HL-60 (cell line): Measurements from ENCODE around the gene RSPO1.

ENCODE experiments used
- DNase-seq, 2 experiments: peaks; one replicate each; pipeline ENCODE4 v3.0.0-alpha.2; 2010 to 2020; ENCODE audit warnings: low read depth in 1 of 2, low spot score in 1 of 2
- H3K27ac ChIP-seq: fragments of 250-450 bp; sonication (Bioruptor Pico); replicated peaks from 2 replicates; pipeline ENCODE4 v1.5.1; 2020; ENCODE audit warnings: mild to moderate bottlenecking, moderate library complexity
- H3K27me3 ChIP-seq: fragments of 250-450 bp; sonication (Bioruptor Pico); 2 replicates; pipeline ENCODE4 v1.5.1; 2021; ENCODE audit warnings: mild to moderate bottlenecking, moderate library complexity; ENCODE audit not compliant: insufficient read depth, poor library complexity, severe bottlenecking
- H3K4me3 ChIP-seq: replicated peaks from 2 replicates; pipeline ENCODE4 v1.5.1; 2011; ENCODE audit warnings: mild to moderate bottlenecking, control low read depth, low read length; ENCODE audit not compliant: insufficient read depth
- CTCF ChIP-seq: IDR thresholded peaks from one replicate; pipeline ENCODE4 v1.5.1; 2011; ENCODE audit warnings: low read length, control low read depth, inconsistent platforms; ENCODE audit not compliant: insufficient read depth
- GABPA ChIP-seq: IDR thresholded peaks from 2 replicates; pipeline ENCODE4 v1.6.1; 2012; ENCODE audit warnings: low read depth
- POLR2AphosphoS5 ChIP-seq: IDR thresholded peaks from 2 replicates; pipeline ENCODE4 v1.6.1; 2012; ENCODE audit warnings: low read depth
- REST ChIP-seq: IDR thresholded peaks from 2 replicates; pipeline ENCODE4 v1.6.1; 2012; ENCODE audit warnings: low read depth; ENCODE audit not compliant: insufficient replicate concordance
- SPI1 ChIP-seq: IDR thresholded peaks from 2 replicates; pipeline ENCODE4 v1.6.1; 2012; ENCODE audit warnings: low read depth, mild to moderate bottlenecking, borderline replicate concordance

Gene RSPO1

GRCh38 chr1:37605806-37606474 lies 28.8 kb downstream of the RSPO1 start:
- TF ChIP-seq CTCF (no peak), POLR2AphosphoS5 (no peak), SPI1 (no peak), REST (no peak)

GRCh38 chr1:37605061-37605650 lies 29.5 kb downstream of the RSPO1 start:
- DNase-seq = no peak
- no peak overlapping the region for H3K27ac ChIP-seq
- TF ChIP-seq SPI1 = no peak
- no peak for TF ChIP-seq CTCF
- TF ChIP-seq REST = no peak
- TF ChIP-seq GABPA = no peak
- TF ChIP-seq POLR2AphosphoS5 = no peak
- H3K4me3 ChIP-seq = no peak overlapping the region
- no peaks in the 10 kb centered on the region for H3K27me3 ChIP-seq

More at GRCh38 chr1:37605806-37606474, 28.8 kb downstream of the RSPO1 start:
- DNase-seq = no peak
- Histone ChIP-seq H3K27ac (no peak overlapping the region), H3K4me3 (no peak overlapping the region), H3K27me3 (no peaks in the 10 kb centered on the region)

- peak in 1 of 2 experiments; percentile 35 for DNase-seq
- Histone ChIP-seq H3K27me3 (no peaks in the 10 kb centered on the region), H3K4me3 (no peak overlapping the region), H3K27ac (no peak overlapping the region)
- TF ChIP-seq CTCF = peak; percentile 48
- no peak for TF ChIP-seq POLR2AphosphoS5
These were observed 31.7 kb downstream of the RSPO1 start for GRCh38 chr1:37602750-37603694.
